ACC112 (cell line): ENCODE data around the gene BMAL1.

Source experiments
- H2AFZ ChIP-seq: fragments of 200-600 bp; sonication (generic); one replicate; pipeline ENCODE4 v1.6.0; 2017; ENCODE audit warnings: antibody characterized with exemption, low read length; ENCODE audit not compliant: unreplicated experiment
- H3K27ac ChIP-seq: fragments of 200-600 bp; sonication (generic); 2 replicates; pipeline ENCODE4 v1.5.1; 2014; ENCODE audit warnings: low read depth, mild to moderate bottlenecking, antibody characterized with exemption, low read length, moderate library complexity
- H3K27me3 ChIP-seq: fragments of 200-600 bp; sonication (generic); 2 replicates; pipeline ENCODE4 v1.6.1; 2014; ENCODE audit warnings: mild to moderate bottlenecking, antibody characterized with exemption, low read length, moderate library complexity, mixed read lengths; ENCODE audit not compliant: insufficient read depth
- H3K36me3 ChIP-seq: fragments of 200-600 bp; sonication (generic); 2 replicates; pipeline ENCODE4 v1.6.1; 2016; ENCODE audit warnings: mild to moderate bottlenecking, antibody characterized with exemption, low read length, moderate library complexity, mixed read lengths; ENCODE audit not compliant: insufficient read depth
- H3K4me1 ChIP-seq: fragments of 200-600 bp; sonication (generic); one replicate; pipeline ENCODE4 v1.6.1; 2016; ENCODE audit warnings: low read length, mixed read lengths; ENCODE audit not compliant: insufficient read depth, unreplicated experiment, control insufficient read depth
- H3K4me3 ChIP-seq: fragments of 200-600 bp; sonication (generic); 2 replicates; pipeline ENCODE4 v1.5.1; 2014; ENCODE audit warnings: mild to moderate bottlenecking, low read depth, low read length
- H3K79me2 ChIP-seq: fragments of 200-600 bp; sonication (generic); one replicate; pipeline ENCODE4 v1.6.0; 2016; ENCODE audit warnings: low read length; ENCODE audit not compliant: control insufficient read depth, unreplicated experiment, insufficient read depth

Gene BMAL1

DNA sequence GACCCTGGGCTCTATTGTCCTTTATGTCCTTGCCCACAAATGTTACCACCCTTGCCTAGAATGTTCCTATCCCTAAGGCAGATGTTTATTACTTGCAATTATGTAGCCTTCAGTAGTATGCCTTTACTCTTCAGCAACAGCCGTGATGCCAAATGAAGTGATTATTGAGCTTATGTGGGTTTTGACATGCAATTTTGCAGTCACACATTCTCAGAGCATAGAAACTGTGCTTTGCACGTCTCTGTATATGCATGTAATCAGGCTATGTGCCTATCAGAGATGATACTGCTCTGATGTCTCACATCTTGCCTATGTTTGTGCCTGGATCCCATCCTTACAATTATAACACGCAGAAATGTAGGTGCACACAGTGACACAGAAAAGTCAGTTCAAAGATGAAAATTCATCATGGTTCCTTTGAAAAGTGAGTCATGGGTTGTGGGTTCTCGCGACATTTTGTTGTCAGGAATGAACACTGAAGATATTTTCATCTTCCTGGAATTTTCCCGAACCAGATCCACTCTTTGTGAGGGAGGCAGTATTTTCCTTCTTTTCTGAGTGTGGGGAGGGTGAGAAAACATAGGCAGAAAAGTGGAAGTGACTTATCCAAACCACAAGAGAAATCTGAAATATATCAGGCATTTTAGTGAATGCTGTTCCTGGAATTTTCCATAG, 81.1 kb downstream of the BMAL1 start:
- H3K36me3 ChIP-seq, result no peaks in the 10 kb centered on the region
- H3K27ac ChIP-seq, result no peak overlapping the region
- H3K4me3 ChIP-seq, result no peak overlapping the region
- no peak overlapping the region for H2AFZ ChIP-seq
- no peaks in the 10 kb centered on the region for H3K27me3 ChIP-seq
- H3K79me2 ChIP-seq, result no peaks in the 10 kb centered on the region
- no peaks in the 10 kb centered on the region for H3K4me1 ChIP-seq

DNA sequence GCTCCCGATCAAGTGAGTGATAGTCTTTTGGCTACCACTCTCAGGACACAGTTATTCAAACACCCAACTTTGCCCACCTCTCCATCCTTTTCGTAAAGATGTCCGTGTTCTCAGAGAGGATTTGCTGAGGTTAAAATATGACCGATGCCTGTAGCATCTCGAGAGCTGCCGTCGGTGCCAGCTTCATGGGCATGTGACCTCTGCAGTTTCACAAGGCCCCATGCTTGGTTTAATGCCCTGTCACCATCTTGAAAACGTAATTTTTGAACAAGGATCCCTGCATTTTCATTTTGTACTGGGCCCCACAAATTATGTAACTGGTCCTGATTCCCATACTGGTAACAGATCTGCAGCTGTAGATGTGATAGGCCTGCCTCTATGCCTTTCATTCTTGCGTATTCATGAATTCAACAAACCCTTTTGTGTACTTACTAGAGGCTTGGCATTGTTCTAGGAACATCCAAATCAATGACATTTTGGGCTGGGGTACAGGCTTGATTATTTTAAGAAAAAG, 85.1 kb downstream of the BMAL1 start:
- H3K4me1 ChIP-seq, result peaks cover 4% of the 10 kb centered on the region
- H3K27ac ChIP-seq, result no peak overlapping the region
- H2AFZ ChIP-seq, result no peak overlapping the region
- H3K79me2 ChIP-seq, result no peaks in the 10 kb centered on the region
- H3K27me3 ChIP-seq, result no peaks in the 10 kb centered on the region
- H3K36me3 ChIP-seq, result no peaks in the 10 kb centered on the region
- H3K4me3 ChIP-seq, result no peak overlapping the region

DNA sequence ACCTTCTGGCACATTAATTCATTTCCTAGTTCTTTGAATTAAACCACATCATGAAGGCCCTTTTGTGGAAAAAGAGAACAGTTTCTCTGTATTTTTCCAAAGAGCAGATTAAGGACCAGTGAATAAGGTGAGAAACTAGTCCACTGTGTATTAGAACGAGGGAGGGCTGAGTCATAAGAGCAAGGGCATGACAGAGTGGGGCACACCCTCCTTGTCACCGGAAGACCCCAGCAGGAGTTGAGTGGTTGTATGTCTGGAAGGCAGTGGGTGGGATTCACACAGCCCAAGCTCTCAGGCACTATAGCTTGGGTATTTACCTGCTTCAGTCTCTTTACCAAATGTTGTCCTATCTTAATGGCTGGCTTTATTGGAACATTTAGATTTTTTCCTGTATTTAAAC, 86.8 kb downstream of the BMAL1 start:
- no peak overlapping the region for H3K27ac ChIP-seq
- H3K79me2 ChIP-seq, result no peaks in the 10 kb centered on the region
- H3K4me3 ChIP-seq, result no peak overlapping the region
- H2AFZ ChIP-seq, result no peak overlapping the region
- no peaks in the 10 kb centered on the region for H3K27me3 ChIP-seq
- peaks cover 1% of the 10 kb centered on the region for H3K36me3 ChIP-seq
- H3K4me1 ChIP-seq, result peaks cover 10% of the 10 kb centered on the region

DNA sequence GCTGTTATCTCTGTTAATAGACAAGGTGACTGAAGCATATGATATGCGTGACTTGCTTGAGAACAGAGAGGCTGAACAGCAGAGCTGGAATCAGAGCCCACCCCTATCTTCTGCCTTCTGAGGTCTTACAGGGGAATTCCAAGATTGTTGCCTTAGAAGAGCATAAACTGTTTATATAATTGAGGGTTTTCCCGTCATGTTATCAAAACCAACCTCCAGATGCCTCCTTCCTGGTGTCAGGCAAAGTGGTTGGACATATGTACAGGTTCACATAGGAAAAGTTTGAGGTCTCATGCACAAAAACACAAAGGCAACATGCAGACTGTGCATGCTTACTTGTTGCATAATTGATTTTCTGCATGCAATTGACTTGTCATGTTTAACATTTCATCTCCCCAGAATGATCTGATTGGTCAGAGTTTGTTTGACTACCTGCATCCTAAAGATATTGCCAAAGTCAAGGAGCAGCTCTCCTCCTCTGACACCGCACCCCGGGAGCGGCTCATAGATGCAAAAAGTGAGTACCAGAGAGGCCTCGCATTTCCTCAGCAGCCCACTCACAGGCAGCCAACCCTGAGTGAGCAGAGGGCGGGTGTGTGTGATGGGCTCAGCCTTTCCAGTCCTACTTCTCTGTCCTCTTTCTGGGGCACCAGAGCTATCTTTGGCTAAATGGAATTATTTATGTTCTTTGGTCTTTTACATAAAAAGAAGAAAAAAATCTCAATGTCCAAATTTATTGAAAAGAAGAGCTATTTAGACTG, 88.9 kb downstream of the BMAL1 start:
- peaks cover 7% of the 10 kb centered on the region for H3K36me3 ChIP-seq
- H3K4me1 ChIP-seq, result peaks cover 10% of the 10 kb centered on the region
- no peaks in the 10 kb centered on the region for H3K79me2 ChIP-seq
- no peak overlapping the region for H3K4me3 ChIP-seq
- H3K27ac ChIP-seq, result no peak overlapping the region
- no peak overlapping the region for H2AFZ ChIP-seq
- no peaks in the 10 kb centered on the region for H3K27me3 ChIP-seq

DNA sequence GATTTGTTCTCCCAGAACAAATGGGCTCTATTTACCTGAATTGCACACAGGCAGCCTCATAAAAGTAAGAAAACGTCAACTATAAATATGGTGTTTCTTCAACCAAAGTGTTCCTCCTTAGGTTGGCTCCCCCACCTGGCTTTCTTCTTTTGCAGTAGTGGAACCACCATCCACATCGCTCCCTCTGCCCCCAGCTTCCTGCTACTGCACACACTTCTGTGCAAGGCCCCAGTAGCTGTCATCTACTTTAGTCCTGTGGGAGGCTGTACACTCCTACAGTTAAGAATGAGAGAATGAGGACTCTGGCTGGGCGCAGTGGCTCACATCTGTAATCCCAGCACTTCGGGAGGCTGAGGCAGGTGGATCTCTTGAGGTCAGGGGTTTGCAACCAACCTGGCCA, 89.5 kb downstream of the BMAL1 start:
- H3K27ac ChIP-seq, result no peak overlapping the region
- H3K4me3 ChIP-seq, result no peak overlapping the region
- H3K36me3 ChIP-seq, result peaks cover 14% of the 10 kb centered on the region
- H3K4me1 ChIP-seq, result peaks cover 10% of the 10 kb centered on the region
- no peaks in the 10 kb centered on the region for H3K27me3 ChIP-seq
- no peak overlapping the region for H2AFZ ChIP-seq
- no peaks in the 10 kb centered on the region for H3K79me2 ChIP-seq

DNA sequence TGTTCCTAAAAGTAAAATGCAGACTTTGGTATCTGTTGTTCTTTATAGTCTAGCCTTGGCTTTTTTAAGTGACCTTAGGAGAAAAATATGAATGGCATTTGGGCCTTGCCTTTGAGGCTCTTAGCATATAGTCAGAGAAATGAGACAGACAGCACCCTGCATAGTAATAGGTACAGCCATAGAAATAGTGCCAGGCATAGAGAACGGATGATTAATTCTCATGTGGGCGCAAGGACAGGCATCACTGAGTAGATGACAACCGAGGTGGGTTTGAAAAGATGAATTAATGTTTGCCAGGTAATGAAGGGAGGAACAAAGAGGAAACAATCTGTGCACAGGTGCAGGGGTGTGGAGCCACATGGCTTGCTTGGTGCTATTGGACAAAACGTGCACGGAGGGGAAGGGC, 90.5 kb downstream of the BMAL1 start:
- no peak overlapping the region for H2AFZ ChIP-seq
- H3K27ac ChIP-seq, result no peak overlapping the region
- no peaks in the 10 kb centered on the region for H3K27me3 ChIP-seq
- peaks cover 10% of the 10 kb centered on the region for H3K4me1 ChIP-seq
- no peak overlapping the region for H3K4me3 ChIP-seq
- peaks cover 19% of the 10 kb centered on the region for H3K36me3 ChIP-seq
- no peaks in the 10 kb centered on the region for H3K79me2 ChIP-seq

DNA sequence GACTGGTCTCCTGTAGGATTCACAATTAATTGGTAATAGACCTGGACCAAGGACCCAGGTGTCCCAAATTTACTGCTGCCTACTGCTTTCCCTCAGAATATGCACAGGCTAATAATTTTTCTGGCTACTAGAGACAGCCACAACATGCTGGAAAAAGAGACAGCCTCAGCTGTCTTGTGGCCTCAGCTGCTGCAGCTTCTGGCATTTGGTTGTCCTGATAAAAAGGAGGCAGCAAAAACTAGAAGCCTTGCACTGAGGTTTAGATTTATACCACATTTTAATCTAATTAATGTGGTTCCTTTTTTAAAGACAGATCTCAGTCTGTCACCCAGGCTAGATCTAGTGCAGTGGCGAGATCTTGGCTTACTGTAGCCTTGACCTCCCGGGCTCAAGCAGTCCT, 95.6 kb downstream of the BMAL1 start:
- Histone ChIP-seq H3K79me2 (no peaks in the 10 kb centered on the region), H3K4me1 (peaks cover under 1% of the 10 kb centered on the region), H3K27ac (no peak overlapping the region), H3K4me3 (no peak overlapping the region), H2AFZ (no peak overlapping the region), H3K27me3 (no peaks in the 10 kb centered on the region), H3K36me3 (peaks cover 19% of the 10 kb centered on the region)

DNA sequence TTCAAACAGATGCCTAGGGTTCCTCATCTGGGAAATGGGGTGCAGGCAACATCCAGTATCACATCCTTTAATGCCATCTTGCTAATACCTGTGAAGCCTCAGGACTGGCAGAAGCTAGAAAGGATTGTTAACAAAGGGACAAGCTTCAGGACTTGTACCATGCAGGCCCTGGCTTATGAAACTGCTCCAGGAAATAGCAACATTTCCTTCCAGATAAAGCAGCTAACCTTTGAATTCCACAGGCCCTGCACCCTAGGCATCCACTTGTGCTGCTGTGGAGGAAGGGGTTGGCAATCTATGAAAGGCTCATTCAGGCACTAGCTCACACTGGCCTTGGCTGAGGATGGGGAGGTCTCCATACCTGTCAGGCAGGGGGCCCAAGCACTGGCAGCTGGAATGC, 98.2 kb downstream of the BMAL1 start:
- Histone ChIP-seq H3K79me2 (no peaks in the 10 kb centered on the region), H2AFZ (no peak overlapping the region), H3K27me3 (no peaks in the 10 kb centered on the region), H3K4me3 (no peak overlapping the region), H3K4me1 (no peaks in the 10 kb centered on the region), H3K27ac (no peak overlapping the region), H3K36me3 (peaks cover 21% of the 10 kb centered on the region)

DNA sequence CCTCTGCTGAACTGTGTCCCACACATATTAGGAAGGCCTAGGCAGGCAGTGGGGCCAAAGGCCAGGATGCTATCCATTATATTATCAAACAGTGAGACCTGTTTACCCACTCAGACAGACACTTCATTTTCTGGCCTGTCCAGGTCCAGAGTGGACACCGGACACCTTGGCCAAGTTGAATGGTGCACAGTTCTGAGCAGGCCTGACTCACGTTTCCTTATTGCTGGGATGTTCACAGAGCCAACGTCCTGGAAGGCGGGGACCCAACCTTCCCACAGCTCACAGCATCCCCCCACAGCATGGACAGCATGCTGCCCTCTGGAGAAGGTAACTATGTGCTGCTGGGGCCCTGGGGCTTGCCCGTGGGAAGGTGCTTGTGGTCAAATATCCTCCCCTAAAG, 98.8 kb downstream of the BMAL1 start:
- Histone ChIP-seq H3K36me3 (peaks cover 21% of the 10 kb centered on the region), H3K4me3 (no peak overlapping the region), H3K4me1 (no peaks in the 10 kb centered on the region), H3K27ac (no peak overlapping the region), H3K79me2 (no peaks in the 10 kb centered on the region), H2AFZ (no peak overlapping the region), H3K27me3 (no peaks in the 10 kb centered on the region)

DNA sequence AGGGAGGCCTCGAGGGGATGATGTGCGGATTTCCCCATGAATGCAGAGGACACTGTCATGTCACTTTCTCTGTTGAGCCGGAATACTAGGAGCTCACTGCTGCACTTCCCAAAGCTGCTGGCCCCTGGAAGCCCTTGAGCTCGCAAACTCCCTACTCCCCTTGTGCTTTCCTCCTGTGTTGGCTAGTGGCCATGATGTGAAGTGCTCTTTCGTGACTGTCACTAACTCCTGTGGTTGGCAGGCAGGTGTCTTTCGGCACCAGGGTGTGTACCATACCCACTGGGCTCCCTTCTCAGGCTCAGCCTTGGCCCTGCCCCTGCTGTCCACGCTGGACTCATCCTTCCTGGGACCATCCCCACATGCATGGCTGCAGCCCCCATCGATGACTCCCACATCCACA, 99.2 kb downstream of the BMAL1 start:
- no peak overlapping the region for H2AFZ ChIP-seq
- peaks cover 17% of the 10 kb centered on the region for H3K36me3 ChIP-seq
- no peak overlapping the region for H3K4me3 ChIP-seq
- H3K79me2 ChIP-seq, result no peaks in the 10 kb centered on the region
- no peak overlapping the region for H3K27ac ChIP-seq
- no peaks in the 10 kb centered on the region for H3K4me1 ChIP-seq
- H3K27me3 ChIP-seq, result no peaks in the 10 kb centered on the region

DNA sequence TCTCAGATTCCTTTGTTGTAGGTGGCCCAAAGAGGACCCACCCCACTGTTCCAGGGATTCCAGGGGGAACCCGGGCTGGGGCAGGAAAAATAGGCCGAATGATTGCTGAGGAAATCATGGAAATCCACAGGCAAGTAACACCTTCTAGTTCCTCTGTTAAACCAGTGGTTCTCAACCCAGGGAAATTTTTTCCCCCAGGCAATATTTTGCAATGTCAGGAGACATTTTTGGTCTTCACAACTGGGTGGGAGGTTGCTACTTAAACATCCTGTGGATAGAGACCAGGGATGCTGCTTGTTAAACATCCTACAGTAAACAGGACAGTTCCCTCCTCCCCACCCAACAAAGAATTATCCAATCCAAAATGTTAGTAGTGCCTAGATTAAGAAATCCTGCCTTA, 100.7 kb downstream of the BMAL1 start:
- peaks cover 17% of the 10 kb centered on the region; the same call in 1 of the 2 replicates for H3K36me3 ChIP-seq
- no peaks in the 10 kb centered on the region for H3K79me2 ChIP-seq
- no peaks in the 10 kb centered on the region for H3K4me1 ChIP-seq
- H3K27me3 ChIP-seq, result no peaks in the 10 kb centered on the region
- no peak overlapping the region for H3K4me3 ChIP-seq
- no peak overlapping the region for H2AFZ ChIP-seq
- H3K27ac ChIP-seq, result no peak overlapping the region
